PFSK-1 (cell line): ENCODE measurements around the gene HOXA9.

ENCODE experiments used
- FOXP2 ChIP-seq: optimal IDR thresholded peaks from 2 replicates; pipeline ENCODE3; 2011; ENCODE audit warnings: borderline replicate concordance, control low read depth, inconsistent platforms; ENCODE audit not compliant: insufficient read depth; ENCODE audit errors: extremely low read length, extremely low read depth
- POLR2AphosphoS5 ChIP-seq: IDR thresholded peaks from 2 replicates; pipeline ENCODE4 v1.6.1; 2012; ENCODE audit warnings: low read depth, mild to moderate bottlenecking, control low read depth, low read length, moderate library complexity
- REST ChIP-seq, 2 experiments: IDR thresholded peaks; 2 replicates each; pipeline versions ENCODE4 v1.6.1 to v1.8.0; 2011 to 2012; ENCODE audit warnings: low read depth in 2 of 2, low read length in 2 of 2, control low read depth in 1 of 2, inconsistent platforms in 1 of 2, mild to moderate bottlenecking in 1 of 2, moderate library complexity in 1 of 2; ENCODE audit not compliant: insufficient read depth in 1 of 2
- SIN3A ChIP-seq: IDR thresholded peaks from 2 replicates; pipeline ENCODE4 v1.6.1; 2012; ENCODE audit warnings: mild to moderate bottlenecking, low read length, moderate library complexity, borderline replicate concordance; ENCODE audit not compliant: insufficient read depth
- TAF1 ChIP-seq: IDR thresholded peaks from 2 replicates; pipeline ENCODE4 v1.6.1; 2012; ENCODE audit warnings: low read length, control low read depth, borderline replicate concordance; ENCODE audit not compliant: insufficient read depth

HOXA9 gene

GRCh38 chr7:27148031-27148755, 17.1 kb downstream of the HOXA9 start:
- TF ChIP-seq TAF1: no peak
- TF ChIP-seq POLR2AphosphoS5: no peak
- TF ChIP-seq REST (IDR thresholded peaks at IDR 0.05; ENCODE audit: insufficient read depth in 1 of 2, low read depth in 2 of 2, low read length in 2 of 2): no peak
- no peak for TF ChIP-seq FOXP2
- no peak for TF ChIP-seq SIN3A

DNA sequence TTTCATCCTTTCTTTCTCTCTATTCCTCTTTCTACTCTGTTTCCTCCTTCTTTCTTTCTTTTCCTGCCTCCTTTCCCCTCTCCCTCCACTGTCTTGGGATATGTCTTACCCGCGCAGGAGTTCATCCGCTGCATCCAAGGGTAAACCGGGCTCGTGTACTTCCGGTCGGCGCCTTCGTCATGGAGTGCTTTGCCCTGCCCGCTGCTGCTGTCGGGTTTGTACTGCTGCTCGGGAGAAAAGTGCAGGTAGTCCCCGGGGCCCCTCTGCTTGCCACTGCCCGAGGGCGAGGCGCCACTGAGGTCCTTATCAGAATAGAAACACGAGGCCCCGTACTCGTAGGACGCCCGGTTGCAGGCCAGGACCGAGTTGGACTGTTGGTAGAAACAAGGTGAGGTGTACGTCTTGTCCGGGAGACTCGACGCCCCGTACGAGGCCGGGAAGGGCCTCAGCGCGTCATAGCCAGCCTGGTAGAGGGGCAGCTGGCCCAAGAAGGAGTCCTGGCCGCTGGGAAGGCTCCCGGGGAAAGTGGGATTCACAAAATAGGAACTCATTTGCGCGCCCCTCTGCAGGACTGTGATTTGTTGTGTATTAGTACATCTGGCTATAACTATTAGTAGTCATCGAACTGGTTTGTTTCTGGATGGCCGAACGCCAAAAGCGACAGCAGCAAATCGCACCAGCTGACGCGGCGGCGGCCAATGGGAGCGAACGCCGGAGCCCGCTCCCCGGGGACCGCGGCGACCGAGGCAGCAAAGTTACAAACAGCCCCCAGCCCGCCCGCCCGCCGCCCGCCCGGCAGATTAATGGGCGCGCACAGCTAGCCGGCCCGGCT, 17.9 kb downstream of the HOXA9 start, which contains the start of gene HOXA6:
Gene HOXA6, minus strand, starts transcription at position 576 of the 832 bp plus-strand sequence. Its CDS starts 25 bp downstream, at position 551.
- no peak for TF ChIP-seq POLR2AphosphoS5
- no peak for TF ChIP-seq FOXP2
- no peak for TF ChIP-seq REST (IDR thresholded peaks at IDR 0.05; ENCODE audit: insufficient read depth in 1 of 2, low read depth in 2 of 2, low read length in 2 of 2)
- no peak for TF ChIP-seq SIN3A
- no peak for TF ChIP-seq TAF1

GRCh38 chr7:27146491-27147198, 18.7 kb downstream of the HOXA9 start:
- TF ChIP-seq REST (IDR thresholded peaks at IDR 0.05; ENCODE audit: insufficient read depth in 1 of 2, low read depth in 2 of 2, low read length in 2 of 2): no peak
- TF ChIP-seq TAF1: no peak
- no peak for TF ChIP-seq SIN3A
- no peak for TF ChIP-seq POLR2AphosphoS5
- no peak for TF ChIP-seq FOXP2

GRCh38 chr7:27145914-27146412, 19.4 kb downstream of the HOXA9 start:
- TF ChIP-seq TAF1 (no peak), POLR2AphosphoS5 (no peak), REST (IDR thresholded peaks at IDR 0.05; ENCODE audit: insufficient read depth in 1 of 2, low read depth in 2 of 2, low read length in 2 of 2) (no peak), FOXP2 (no peak), SIN3A (no peak)
